GM12891 (cell line): Measurements from ENCODE around the gene NUDT16L1.

ENCODE experiments used
- PAX5 ChIP-seq: IDR thresholded peaks from 2 replicates; pipeline ENCODE4 v1.6.1; 2011; ENCODE audit warnings: low read length, moderate library complexity, mild to moderate bottlenecking; ENCODE audit not compliant: insufficient read depth, severe bottlenecking
- POLR2A ChIP-seq: IDR thresholded peaks from 2 replicates; pipeline ENCODE4 v1.6.1; 2011; ENCODE audit warnings: low read depth, low read length, control low read depth
- POLR2AphosphoS5 ChIP-seq: IDR thresholded peaks from 2 replicates; pipeline ENCODE4 v1.6.1; 2011; ENCODE audit warnings: low read depth, low read length, control low read depth
- SPI1 ChIP-seq: IDR thresholded peaks from 2 replicates; pipeline ENCODE4 v1.6.1; 2011; ENCODE audit warnings: low read depth, low read length, control low read depth
- TAF1 ChIP-seq: IDR thresholded peaks from 2 replicates; pipeline ENCODE4 v1.6.1; 2011; ENCODE audit warnings: low read depth, low read length, control low read depth

DNA sequence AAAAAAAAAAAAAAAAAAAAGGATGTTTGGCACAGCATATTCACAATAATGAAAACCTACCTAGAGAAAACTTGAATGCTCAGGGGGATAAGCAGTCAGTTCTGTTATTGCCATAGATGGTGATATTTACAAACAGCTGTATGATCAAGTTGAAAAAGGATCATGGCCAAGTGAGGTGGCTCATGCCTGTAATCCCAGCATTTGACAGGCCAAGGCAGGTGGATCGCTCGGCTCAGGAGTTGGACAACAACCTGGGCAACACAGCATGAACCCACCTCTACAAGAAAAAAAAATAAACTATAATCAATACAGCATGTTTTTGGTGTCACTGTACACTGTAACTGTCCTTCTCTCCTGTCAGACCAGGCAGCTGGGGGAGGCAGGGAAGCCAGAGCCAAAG, 21.6 kb downstream of the NUDT16L1 start:
- no peak for TF ChIP-seq TAF1
- TF ChIP-seq POLR2A = no peak
- no peak for TF ChIP-seq SPI1
- no peak for TF ChIP-seq PAX5
- no peak for TF ChIP-seq POLR2AphosphoS5
